ENCODE results near the gene ROS1.
"Not testable (repeated sequence)": the region's sequence is repeated elsewhere in the genome, so short reads cannot be mapped to it uniquely, and the experiment has no call there.

The ROS1 gene

GRCh38 chr6:117375446-117375845, 50.3 kb downstream of the ROS1 start:
- no peak for DNase-seq

GRCh38 chr6:117373211-117373813, 52.4 kb downstream of the ROS1 start:
- no peak for DNase-seq

- not testable (repeated sequence) for DNase-seq
These were observed 53.5 kb downstream of the ROS1 start for GRCh38 chr6:117372289-117372688.

GRCh38 chr6:117371492-117371891, 54.2 kb downstream of the ROS1 start:
- DNase-seq = no peak

- DNase-seq = no peak
These were observed 66.2 kb downstream of the ROS1 start for GRCh38 chr6:117359581-117359980.

GRCh38 chr6:117354671-117355070, 71.1 kb downstream of the ROS1 start:
- no peak for DNase-seq

GRCh38 chr6:117352466-117353081, 73.2 kb downstream of the ROS1 start:
- DNase-seq = no peak

- DNase-seq = no peak
These were observed 74.2 kb downstream of the ROS1 start for GRCh38 chr6:117351521-117351920.

- peak; percentile 28 for DNase-seq
These were observed 79.4 kb downstream of the ROS1 start for GRCh38 chr6:117346142-117346930.

- no peak for DNase-seq
These were observed 80.5 kb downstream of the ROS1 start for GRCh38 chr6:117345292-117345610.

- no peak for DNase-seq
These were observed 81.1 kb downstream of the ROS1 start for GRCh38 chr6:117344444-117345291.

- no peak for DNase-seq
These were observed 87.2 kb downstream of the ROS1 start for GRCh38 chr6:117338567-117338966.

GRCh38 chr6:117329926-117330325, 95.8 kb downstream of the ROS1 start:
- no peak for DNase-seq

- no peak for DNase-seq
These were observed 97.2 kb downstream of the ROS1 start for GRCh38 chr6:117328500-117328899.

- no peak for DNase-seq
These were observed 97.7 kb downstream of the ROS1 start for GRCh38 chr6:117328005-117328389.

- no peak for DNase-seq
These were observed 98.4 kb downstream of the ROS1 start for GRCh38 chr6:117327149-117328004.

GRCh38 chr6:117326396-117326795, 99.3 kb downstream of the ROS1 start:
- DNase-seq = no peak

- no peak for DNase-seq
These were observed 108.5 kb downstream of the ROS1 start for GRCh38 chr6:117317261-117317660.

GRCh38 chr6:117311726-117312125, 114.0 kb downstream of the ROS1 start:
- no peak for DNase-seq

- DNase-seq = no peak
These were observed 114.4 kb downstream of the ROS1 start for GRCh38 chr6:117311310-117311709.

GRCh38 chr6:117309611-117310010, 116.1 kb downstream of the ROS1 start:
- DNase-seq = no peak

GRCh38 chr6:117309069-117309468, 116.7 kb downstream of the ROS1 start:
- no peak for DNase-seq
